Activated T-cell treated with anti-CD3 and anti-CD28 coated beads for 48 hours (primary cell): ENCODE results near the gene CENPP.

Experiments
- DNase-seq: peaks from one replicate; pipeline ENCODE4 v3.0.0-alpha.2; 2020; ENCODE audit warnings: low read depth

The CENPP gene

DNA sequence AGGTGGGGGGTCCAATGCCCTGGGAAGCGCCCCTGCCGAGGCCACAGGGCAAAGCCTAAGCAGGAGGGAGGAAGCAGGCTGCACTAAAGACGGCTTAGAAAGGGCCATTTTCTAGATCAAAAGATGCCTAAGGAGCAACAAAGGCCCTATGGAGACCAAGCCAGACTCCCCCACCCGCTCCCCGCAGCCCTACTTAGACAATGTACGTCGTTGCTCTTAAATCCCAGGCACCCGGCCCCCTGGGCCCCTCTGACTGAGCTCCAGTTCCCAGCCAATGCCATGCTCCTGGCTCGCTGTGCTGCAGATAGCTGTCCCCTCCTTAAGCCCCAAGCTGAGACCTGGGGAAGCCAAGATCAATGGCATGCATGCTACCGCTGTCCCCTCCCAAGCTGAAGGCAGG lies 333.8 kb downstream of the CENPP start:
- no peak for DNase-seq

DNA sequence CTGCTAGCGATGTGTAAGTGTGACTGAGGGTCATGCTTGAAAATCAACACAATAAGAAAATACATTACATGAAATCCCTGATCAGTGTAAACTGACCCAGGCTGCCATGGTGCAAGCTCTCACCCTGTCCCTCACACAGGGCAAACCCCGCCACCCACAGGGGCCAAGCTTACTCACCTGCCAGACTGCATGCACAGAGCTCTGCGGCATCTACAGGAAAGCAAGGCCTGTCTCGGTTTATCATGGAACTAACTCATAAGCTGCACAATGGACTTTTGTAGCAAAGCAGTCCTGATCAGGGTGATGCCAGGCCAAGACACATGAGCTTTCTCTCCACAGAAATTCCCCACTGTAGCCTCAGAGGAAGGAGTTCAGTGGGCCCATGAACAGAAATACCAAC lies 334.5 kb downstream of the CENPP start:
- no peak for DNase-seq

DNA sequence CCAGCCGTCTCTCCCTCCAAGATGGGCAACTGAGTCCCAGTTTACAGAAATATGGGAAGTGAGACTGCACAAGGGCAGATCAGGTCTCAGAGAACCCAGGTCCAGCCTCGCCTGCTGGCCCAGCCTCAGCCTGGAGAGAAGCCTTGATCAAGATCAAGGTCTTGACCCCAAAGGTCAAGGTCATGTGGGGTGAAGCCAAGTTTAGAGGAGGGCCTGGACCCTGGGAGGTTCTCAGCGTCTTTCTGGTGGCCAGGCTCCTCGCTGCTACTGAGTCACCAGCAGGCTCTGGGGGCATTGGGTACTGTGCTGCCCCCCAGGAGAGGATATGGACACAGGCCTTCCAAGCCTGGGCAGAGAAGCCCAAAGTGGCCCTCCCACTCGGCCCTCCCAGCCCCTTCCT lies 335.4 kb downstream of the CENPP start:
- DNase-seq: no peak

DNA sequence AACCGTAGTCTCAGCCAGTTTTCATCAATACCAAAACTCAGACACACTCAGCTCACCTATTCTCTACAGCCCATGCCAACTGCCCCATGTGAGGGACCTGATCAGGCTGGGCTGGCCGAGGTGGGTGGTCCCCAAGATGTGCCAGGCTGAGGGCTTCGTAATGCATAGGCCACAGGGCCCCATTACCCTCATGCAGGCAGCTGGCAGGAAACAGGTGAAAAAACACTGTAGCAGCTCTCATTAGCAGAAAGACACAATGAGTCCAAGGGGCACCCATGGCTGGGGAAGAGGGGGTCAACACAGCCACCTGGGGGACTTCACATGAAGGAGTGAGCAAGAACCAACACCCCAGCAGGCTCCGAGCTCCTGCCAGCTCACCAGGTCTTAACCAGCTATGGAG lies 336.0 kb downstream of the CENPP start:
- no peak for DNase-seq

DNA sequence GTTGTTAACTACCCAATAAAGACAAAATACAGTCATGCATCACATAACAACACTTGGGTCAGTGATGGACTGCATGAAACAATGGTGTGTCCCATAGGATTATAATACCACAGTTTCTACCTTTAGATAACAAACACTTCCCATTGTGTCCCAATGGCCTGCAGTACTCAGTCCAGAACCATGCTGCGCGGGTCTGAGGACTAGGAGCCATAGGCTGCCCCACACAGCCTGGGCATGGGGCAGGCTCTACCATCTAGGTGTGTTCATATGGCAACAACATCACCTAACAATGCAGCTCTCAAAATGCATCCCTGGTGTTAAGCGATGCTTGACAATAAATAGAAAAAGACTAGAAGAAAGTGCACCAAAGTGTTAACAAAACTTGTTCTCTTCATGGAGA lies 337.4 kb downstream of the CENPP start:
- no peak for DNase-seq

DNA sequence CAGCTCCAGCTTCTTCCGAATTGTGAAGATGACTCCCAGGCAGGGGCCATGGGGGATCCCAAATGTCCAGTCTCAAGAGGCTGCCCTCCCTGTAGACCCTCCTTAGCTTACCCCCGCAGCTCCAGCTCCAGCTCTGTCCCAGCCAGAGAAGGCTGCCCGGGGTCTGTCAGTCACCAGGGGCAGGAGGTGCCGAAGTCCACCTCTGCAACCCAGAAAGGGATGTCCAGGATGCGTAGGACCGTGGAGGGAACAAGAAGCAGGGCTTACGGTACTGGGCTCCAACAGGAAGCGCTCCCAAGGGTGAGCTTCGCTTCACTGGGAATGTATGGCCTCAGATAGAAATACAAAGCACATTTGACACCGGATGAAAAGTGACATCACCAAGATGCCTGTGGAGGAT lies 338.2 kb downstream of the CENPP start:
- DNase-seq: no peak

DNA sequence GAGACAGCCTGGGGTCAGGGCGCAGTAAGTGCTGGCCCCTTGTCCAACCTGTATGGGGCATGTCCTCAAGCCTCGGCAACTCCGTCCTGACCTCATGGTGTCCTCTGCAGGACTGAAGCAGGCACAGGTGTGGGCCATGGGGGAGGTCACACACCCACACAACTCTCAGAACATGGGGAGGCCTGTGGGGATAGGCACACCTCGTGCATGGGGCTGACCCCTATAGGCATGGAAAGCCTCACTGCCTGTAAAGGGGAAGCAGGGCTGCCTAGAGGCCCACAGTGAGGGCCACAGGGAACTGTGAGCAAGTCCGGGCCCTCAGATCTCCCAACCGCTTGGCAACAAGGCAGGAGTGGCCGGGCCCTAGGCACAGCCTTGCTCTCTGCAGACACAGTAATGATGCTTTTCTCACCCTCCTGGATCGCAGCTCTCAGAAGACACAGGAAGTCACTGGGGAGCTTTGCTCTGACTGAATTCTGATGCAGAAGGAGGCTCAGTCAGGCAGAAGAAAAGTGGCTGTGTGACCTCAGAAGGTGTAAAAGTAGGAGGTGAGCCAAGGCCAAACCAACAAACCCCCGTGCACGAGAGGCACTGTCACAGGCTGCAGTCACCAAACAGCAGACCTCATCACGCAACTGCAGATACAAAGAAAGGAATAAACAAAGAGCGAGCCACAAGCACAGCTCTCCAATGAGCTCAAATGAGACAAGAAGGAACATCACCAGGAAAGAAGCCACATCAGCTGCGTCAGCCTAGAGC lies 338.8 kb downstream of the CENPP start:
- no peak for DNase-seq

DNA sequence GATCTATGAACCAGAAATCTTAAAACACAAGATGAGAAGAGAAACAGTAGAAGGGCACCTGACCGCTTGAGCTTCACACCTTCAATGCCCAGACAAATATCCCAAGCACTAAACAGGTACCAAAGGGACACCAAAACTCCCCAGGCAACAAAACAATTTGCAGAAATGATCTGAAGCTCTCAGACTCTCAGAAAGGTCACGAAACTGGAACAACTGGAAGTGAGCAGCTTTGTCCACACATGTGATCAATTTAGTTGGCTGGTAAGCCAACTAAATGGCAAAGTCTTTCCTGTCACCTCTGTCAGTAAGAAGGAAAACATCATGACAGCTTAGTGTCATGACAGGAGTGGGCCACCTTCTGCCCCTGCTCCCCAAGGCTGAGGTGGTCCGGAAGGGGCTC lies 340.1 kb downstream of the CENPP start:
- no peak for DNase-seq

DNA sequence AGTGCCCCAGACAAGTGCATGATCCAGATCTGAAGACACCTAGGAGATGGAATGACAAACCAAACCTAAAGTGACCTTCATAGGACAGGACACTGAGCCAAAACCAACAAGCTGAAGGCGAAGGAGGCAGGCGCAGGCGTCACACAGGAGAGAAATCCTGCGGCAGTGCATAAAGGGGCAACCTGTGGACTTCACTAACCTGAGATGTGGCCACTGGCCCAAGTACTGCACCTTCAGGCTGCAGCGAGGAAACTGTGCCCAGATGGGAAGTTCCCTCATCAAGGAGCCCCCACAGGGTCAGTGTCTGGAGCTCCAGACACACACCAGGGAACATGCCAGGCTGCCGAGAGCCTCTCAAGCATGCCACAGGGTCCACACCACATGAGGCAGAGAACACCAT lies 340.5 kb downstream of the CENPP start:
- DNase-seq: no peak

DNA sequence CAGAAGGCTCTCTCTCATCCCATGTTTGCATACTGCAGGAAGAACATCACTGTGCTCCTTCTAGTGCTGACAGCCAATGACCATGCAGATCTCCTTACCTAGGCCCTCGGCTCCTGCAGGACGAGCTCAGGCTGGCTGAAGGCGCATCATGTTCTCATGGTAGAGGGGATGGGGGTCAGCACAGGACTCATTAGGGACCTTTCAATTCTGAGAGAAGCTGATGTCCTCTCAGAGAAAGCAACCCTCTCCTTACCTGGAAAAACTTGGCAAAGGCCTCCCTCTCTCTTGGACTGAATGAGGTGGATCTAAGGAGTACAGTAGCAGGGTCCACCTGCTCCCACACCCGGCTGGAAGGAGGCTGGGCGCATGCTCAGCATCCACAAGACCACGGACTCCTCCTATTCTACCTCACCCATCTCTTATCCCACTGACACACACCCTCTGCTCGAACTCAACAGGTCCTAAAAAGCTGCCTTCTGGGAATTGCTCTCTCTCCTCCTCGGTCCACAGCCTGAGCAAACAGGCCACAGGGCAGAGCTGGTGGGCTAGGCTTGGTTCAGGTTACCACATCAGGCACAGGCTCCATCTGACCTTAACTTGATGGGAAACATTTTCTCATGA lies 341.3 kb downstream of the CENPP start:
- no peak for DNase-seq

DNA sequence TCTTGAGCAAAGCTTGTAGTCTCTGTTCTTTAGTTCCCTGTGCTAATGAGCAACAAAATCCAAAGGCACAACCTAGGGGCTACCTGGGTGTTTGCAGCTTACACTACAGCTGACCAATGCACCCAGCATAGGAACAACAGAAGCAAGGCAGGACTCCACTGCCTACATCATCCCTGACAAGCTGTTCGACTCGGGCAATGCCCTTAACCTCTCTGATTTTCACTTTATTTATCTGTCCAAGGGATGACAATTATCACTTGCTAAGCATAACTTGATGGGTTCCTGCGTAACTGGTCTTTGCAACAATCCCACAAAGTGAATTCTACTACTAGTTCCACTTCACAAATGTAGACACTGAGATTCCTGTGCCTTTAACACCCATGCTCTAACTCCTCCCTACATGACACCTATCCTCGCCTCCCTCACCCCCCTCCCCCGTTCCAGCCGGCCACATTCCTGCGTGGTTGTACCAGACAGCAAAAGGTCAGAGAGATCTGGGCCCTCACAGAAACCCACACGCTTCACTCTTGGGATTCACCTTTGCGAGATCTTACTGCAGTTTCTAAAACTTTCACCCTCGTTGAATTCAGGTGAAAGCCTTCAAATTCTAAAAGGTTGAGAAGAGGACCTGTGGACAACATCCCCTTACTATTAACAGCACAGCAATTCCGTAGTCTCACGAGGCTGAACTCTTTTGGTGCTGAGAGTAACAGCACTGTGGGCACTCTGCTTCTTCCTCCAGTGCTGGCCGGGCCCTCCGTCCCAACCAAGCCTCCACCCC lies 343.2 kb downstream of the CENPP start:
- peak; percentile 33 for DNase-seq

DNA sequence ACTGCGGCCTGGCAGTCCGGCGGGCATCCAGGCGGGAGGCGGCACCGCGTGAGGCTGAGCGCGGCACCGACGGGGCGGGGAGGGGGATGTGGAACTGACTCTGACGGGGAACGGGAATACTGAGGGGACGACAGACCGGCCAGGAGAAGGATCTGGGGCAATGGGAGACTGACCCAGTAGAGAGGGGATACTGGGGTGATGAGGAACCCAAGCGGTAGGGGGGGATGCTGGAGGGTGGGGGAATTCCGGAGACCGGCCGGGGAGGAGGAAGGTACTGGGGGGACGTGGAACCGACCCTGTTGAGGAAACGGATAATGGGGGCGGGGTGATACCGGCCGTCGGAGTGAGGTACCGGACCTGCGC lies 343.8 kb downstream of the CENPP start:
- peak; percentile 23 for DNase-seq
